ENCODE data around the gene PCDH19.
A peak's percentile ranks its signal among the peaks of the same experiment; 100 is the strongest.

DNA sequence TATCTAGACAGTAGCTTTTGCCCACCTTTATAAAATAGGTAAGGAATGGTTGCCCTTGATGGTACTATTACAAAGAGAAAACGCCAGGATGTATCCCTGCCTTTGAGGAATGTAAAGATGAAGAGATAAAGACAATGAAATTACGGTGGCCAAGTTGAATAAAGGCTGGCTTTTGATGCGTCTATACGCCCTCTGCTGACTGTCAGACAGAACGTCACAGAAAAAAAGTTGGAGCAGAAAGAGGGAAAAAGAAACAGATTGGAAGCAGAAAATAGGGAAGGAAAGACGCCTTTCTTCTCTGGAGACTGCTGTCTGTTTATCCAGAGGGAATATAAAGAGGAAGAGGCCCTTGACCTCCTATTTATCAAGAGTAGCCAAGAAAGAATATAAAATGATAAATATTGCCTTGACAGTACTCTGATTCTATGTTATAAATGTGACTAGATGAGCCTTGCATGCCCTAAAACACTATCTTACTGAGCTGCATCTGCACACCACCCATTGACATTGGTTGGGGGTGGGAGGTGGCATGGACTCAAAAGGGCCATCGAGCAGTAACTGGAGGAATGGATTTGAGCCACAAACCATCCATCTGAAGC is 30.6 kb downstream of the PCDH19 start:
- TF ChIP-seq CTCF (IDR thresholded peaks at IDR 0.05) = peak; percentile 21 to 50 (median 23)
- no peak for TF ChIP-seq POLR2A (IDR thresholded peaks at IDR 0.05)

Data from uterus (tissue), 2 donors.